Measurements from ENCODE around the gene CIROP. TPM values are rescaled to one million over a fixed set of nuclear protein-coding genes. Genes with fewer than 3 reads are reported as not detected.

CIROP gene
- total and polyA plus RNA-seq, 4 donors: not detected

GRCh38 chr14:23060536-23061260 is 44.1 kb downstream of the CIROP start (continued):
- TF ChIP-seq RAD21 (IDR thresholded peaks at IDR 0.05): no peak
- TF ChIP-seq ATF3 (IDR thresholded peaks at IDR 0.05): no peak
- TF ChIP-seq JUND (IDR thresholded peaks at IDR 0.05): no peak

GRCh38 chr14:23058654-23059504 is 45.9 kb downstream of the CIROP start:
- no peaks in the 10 kb centered on the region for H3K9me3 ChIP-seq (ENCODE audit: control insufficient read depth in 4 of 4, low read length in 3 of 4)
- H3K9ac ChIP-seq (ENCODE audit: low read depth in 1 of 2, low read length in 2 of 2): no peak overlapping the region
- H3K27ac ChIP-seq (ENCODE audit: low read depth in 1 of 2, low read length in 2 of 2): no peak overlapping the region
- 93% methylated on average over 32 of the region's 32 CpGs for WGBS
- H3K4me1 ChIP-seq (ENCODE audit: control insufficient read depth in 4 of 4, insufficient read depth in 4 of 4, low read length in 3 of 4): peaks cover 4 to 17% (median 13%) of the 10 kb centered on the region in 4 donors
- TF ChIP-seq JUND (IDR thresholded peaks at IDR 0.05): no peak
- no peak for TF ChIP-seq TAF1 (conservative IDR thresholded peaks at IDR 0.05)
- TF ChIP-seq HNF4G (IDR thresholded peaks at IDR 0.05): no peak
- no peak for TF ChIP-seq YY1 (IDR thresholded peaks at IDR 0.05)
- TF ChIP-seq FOXA1 (IDR thresholded peaks at IDR 0.05): no peak
- no peak for TF ChIP-seq FOXA2 (IDR thresholded peaks at IDR 0.05)
- TF ChIP-seq ATF3 (IDR thresholded peaks at IDR 0.05): no peak
- TF ChIP-seq HNF4A (conservative IDR thresholded peaks at IDR 0.05): no peak
- TF ChIP-seq NR2F2 (IDR thresholded peaks at IDR 0.05): no peak
- no peak for TF ChIP-seq MAX (IDR thresholded peaks at IDR 0.05)
- TF ChIP-seq REST (IDR thresholded peaks at IDR 0.05): no peak
- no peak for TF ChIP-seq RAD21 (IDR thresholded peaks at IDR 0.05)
- no peak for TF ChIP-seq GABPA (IDR thresholded peaks at IDR 0.05 in 1 of 2, conservative IDR thresholded peaks at IDR 0.05 in 1 of 2)
- no peak for TF ChIP-seq EGR1 (IDR thresholded peaks at IDR 0.05; ENCODE audit: low read depth in 2 of 2)
- no peak for TF ChIP-seq CTCF (IDR thresholded peaks at IDR 0.05; ENCODE audit: low read depth, low read length, missing input control)
- no peak for TF ChIP-seq RXRA (IDR thresholded peaks at IDR 0.05)
- no peak for TF ChIP-seq ZBTB33 (IDR thresholded peaks at IDR 0.05)
- TF ChIP-seq SP1 (IDR thresholded peaks at IDR 0.05): no peak
- DNase-seq (ENCODE audit: low spot score): no peak
- peaks cover 19 to 43% (median 35%) of the 10 kb centered on the region in 4 donors for H3K36me3 ChIP-seq (ENCODE audit: control insufficient read depth in 4 of 4, insufficient read depth in 3 of 4, low read depth in 1 of 4, low read length in 3 of 4)
- H3K27me3 ChIP-seq (ENCODE audit: control insufficient read depth in 4 of 4, insufficient read depth in 4 of 4, low read length in 3 of 4): no peaks in the 10 kb centered on the region
- H3K4me3 ChIP-seq (ENCODE audit: low read depth in 1 of 3, low read length in 3 of 3): no peak overlapping the region
